HepG2 (cell line): ENCODE results near the gene CRTC2. TPM values are rescaled to one million over a fixed set of nuclear protein-coding genes. Genes with fewer than 3 reads are reported as not detected.
A peak's percentile ranks its signal among the peaks of the same experiment; 100 is the strongest.

Experiments used
- ATAC-seq: fragments of 200-7000 bp; cut with Tn5 transposase; 3 replicates; pipeline ENCODE4 v1.9.1; 2020; ENCODE audit warnings: mild to moderate bottlenecking, moderate library complexity
- BruUV-seq: library from RNA; stranded (reverse); fragments of 400-500 nt; replicated peaks from 2 replicates; lab custom pipeline; 2021; lab: Mats Ljungman, UMichigan
- CTCF ChIA-PET: fragments of 300-600 bp; formaldehyde crosslinking; extraction: SDS; loops from one replicate; lab custom pipeline; 2021; ENCODE audit warnings: low total read pairs, inconsistent platforms, low intra/inter-chr PET ratio; lab: Yijun Ruan, JAX
- POLR2A ChIA-PET: fragments of 350-600 bp; sonication (Branson Sonifier 250); formaldehyde crosslinking; loops from one replicate; lab custom pipeline; 2020; ENCODE audit warnings: antibody characterized with exemption, inconsistent platforms; lab: Yijun Ruan, JAX
- DNase-seq: peaks from one replicate; pipeline ENCODE4 v3.0.0-alpha.2; 2015; ENCODE audit warnings: low spot score
- FAIRE-seq: peaks from 3 replicates; lab custom pipeline; 2011; peaks lifted over from hg19 to GRCh38; lab: Jason Lieb, UNC
- H2AFZ ChIP-seq: one replicate; pipeline ENCODE4 v1.6.1; 2011; ENCODE audit warnings: low read length, inconsistent platforms
- H3K27ac ChIP-seq: fragments of 300-600 bp; 3 replicates; pipeline ENCODE4 v1.8.0; 2011; ENCODE audit warnings: mixed run types, mild to moderate bottlenecking, mixed read lengths, low read length, inconsistent platforms; ENCODE audit not compliant: insufficient read depth; ENCODE audit errors: extremely low read length
- H3K27me3 ChIP-seq, 2 experiments: fragments of 200-600 bp in 1 of 2; 2 replicates in 1 of 2; 3 replicates in 1 of 2; pipeline versions ENCODE4 v1.6.0 to v1.8.0; 2011; ENCODE audit warnings: low read length in 2 of 2, mild to moderate bottlenecking in 2 of 2, moderate library complexity in 2 of 2, inconsistent platforms in 1 of 2; ENCODE audit not compliant: insufficient read depth in 2 of 2, control insufficient read depth in 1 of 2
- H3K36me3 ChIP-seq, 2 experiments: fragments of 200-600 bp in 1 of 2; replicated peaks in 1 of 2; 2 replicates in 1 of 2; 3 replicates in 1 of 2; pipeline versions ENCODE4 v1.5.1 to v1.8.0; 2011; ENCODE audit warnings: low read length in 2 of 2, inconsistent platforms in 1 of 2; ENCODE audit not compliant: insufficient read depth in 2 of 2, control insufficient read depth in 1 of 2
- H3K4me1 ChIP-seq: 2 replicates; pipeline ENCODE4 v1.5.1; 2012; ENCODE audit warnings: low read length, inconsistent platforms; ENCODE audit not compliant: insufficient read depth
- H3K4me2 ChIP-seq: 2 replicates; pipeline ENCODE4 v1.6.0; 2011; ENCODE audit warnings: low read depth, low read length, inconsistent platforms
- H3K4me3 ChIP-seq, 3 experiments: fragments of 200-600 bp in 1 of 3; sonication (generic), shearing (Covaris generic) in 1 of 3; replicated peaks in 1 of 3; 2 replicates each; pipeline ENCODE4 v1.5.1; 2011 to 2016; ENCODE audit warnings: low read length in 3 of 3, inconsistent platforms in 2 of 3, low read depth in 2 of 3, mild to moderate bottlenecking in 2 of 3, control low read depth in 1 of 3, mixed read lengths in 1 of 3; ENCODE audit not compliant: insufficient read depth in 1 of 3
- H3K79me2 ChIP-seq: one replicate; pipeline ENCODE4 v1.6.1; 2011; ENCODE audit warnings: low read length, inconsistent platforms; ENCODE audit not compliant: insufficient read depth
- H3K9ac ChIP-seq: 2 replicates; pipeline ENCODE4 v1.6.0; 2011; ENCODE audit warnings: mild to moderate bottlenecking, low read depth, low read length, inconsistent platforms; ENCODE audit not compliant: insufficient read depth
- H3K9me3 ChIP-seq: 2 replicates; pipeline ENCODE4 v1.5.1; 2012; ENCODE audit warnings: mild to moderate bottlenecking, low read length
- H4K20me1 ChIP-seq: 2 replicates; pipeline ENCODE4 v1.6.0; 2011; ENCODE audit warnings: inconsistent platforms, mild to moderate bottlenecking, low read length, moderate library complexity; ENCODE audit not compliant: insufficient read depth
- CBX1 ChIP-seq: IDR thresholded peaks from one replicate; pipeline ENCODE4 v1.6.1; 2016; ENCODE audit warnings: antibody characterized with exemption, low read depth
- CBX5 ChIP-seq: sonication (generic); formaldehyde crosslinking; IDR thresholded peaks from 2 replicates; pipeline ENCODE4 v1.4.0; 2020; ENCODE audit warnings: missing genetic modification reagents, borderline replicate concordance
- CEBPG ChIP-seq: IDR thresholded peaks from 2 replicates; pipeline ENCODE4 v1.6.1; 2016
- ELF3 ChIP-seq: IDR thresholded peaks from 2 replicates; pipeline ENCODE4 v1.6.1; 2016; ENCODE audit warnings: missing genetic modification reagents, missing compliant biosample characterization
- ETV6 ChIP-seq: sonication (generic); formaldehyde crosslinking; conservative IDR thresholded peaks from 2 replicates; pipeline ENCODE4 v1.4.0; 2020; ENCODE audit warnings: missing genetic modification reagents
- GLI4 ChIP-seq: sonication (generic); formaldehyde crosslinking; IDR thresholded peaks from 2 replicates; pipeline ENCODE4 v1.5.1; 2020; ENCODE audit warnings: missing genetic modification reagents, mild to moderate bottlenecking, moderate library complexity, borderline replicate concordance
- HMG20B ChIP-seq: conservative IDR thresholded peaks from 2 replicates; pipeline ENCODE4 v1.6.1; 2016; ENCODE audit warnings: missing genetic modification reagents, missing compliant biosample characterization
- IKZF4 ChIP-seq: sonication (generic); formaldehyde crosslinking; IDR thresholded peaks from 2 replicates; pipeline ENCODE4 v1.5.1; 2020; ENCODE audit warnings: borderline replicate concordance, mild to moderate bottlenecking, low read depth, missing genetic modification reagents; ENCODE audit errors: not compliant biosample characterization
- KDM2A ChIP-seq: sonication (generic); formaldehyde crosslinking; IDR thresholded peaks from 2 replicates; pipeline ENCODE4 v1.4.0; 2020; ENCODE audit warnings: low read depth, missing genetic modification reagents, borderline replicate concordance
- MEIS1 ChIP-seq: sonication (generic); formaldehyde crosslinking; IDR thresholded peaks from 2 replicates; pipeline ENCODE4 v1.9.0; 2021; ENCODE audit warnings: mild to moderate bottlenecking, missing genetic modification reagents, moderate library complexity, borderline replicate concordance
- MEIS2 ChIP-seq: sonication (generic); formaldehyde crosslinking; IDR thresholded peaks from 2 replicates; pipeline ENCODE4 v1.9.0; 2021; ENCODE audit warnings: mild to moderate bottlenecking, missing genetic modification reagents
- MLLT10 ChIP-seq: sonication (generic); formaldehyde crosslinking; IDR thresholded peaks from 2 replicates; pipeline ENCODE4 v1.4.0; 2020; ENCODE audit warnings: missing genetic modification reagents
- NCOA2 ChIP-seq: sonication (generic); formaldehyde crosslinking; IDR thresholded peaks from 2 replicates; pipeline ENCODE4 v1.8.0; 2022; ENCODE audit warnings: inconsistent platforms
- SETDB1 ChIP-seq: sonication (generic); formaldehyde crosslinking; IDR thresholded peaks from 2 replicates; pipeline ENCODE4 v1.5.1; 2020; ENCODE audit warnings: missing genetic modification reagents, mild to moderate bottlenecking, borderline replicate concordance
- ZFY ChIP-seq: sonication (generic); formaldehyde crosslinking; IDR thresholded peaks from 2 replicates; pipeline ENCODE4 v1.4.0; 2020; ENCODE audit warnings: missing genetic modification reagents
- ZNF335 ChIP-seq: sonication (generic); formaldehyde crosslinking; IDR thresholded peaks from 2 replicates; pipeline ENCODE4 v1.4.0; 2020; ENCODE audit warnings: missing genetic modification reagents
- ZNF563 ChIP-seq: sonication (generic); formaldehyde crosslinking; IDR thresholded peaks from 2 replicates; pipeline ENCODE4 v1.8.0; 2022; ENCODE audit warnings: mild to moderate bottlenecking, moderate library complexity, missing genetic modification reagents
- ZNF746 ChIP-seq: sonication (generic); formaldehyde crosslinking; IDR thresholded peaks from 2 replicates; pipeline ENCODE4 v1.8.0; 2022; ENCODE audit warnings: mild to moderate bottlenecking, missing genetic modification reagents
- ZNF747 ChIP-seq: sonication (generic); formaldehyde crosslinking; IDR thresholded peaks from 2 replicates; pipeline ENCODE4 v1.8.1; 2023; ENCODE audit warnings: missing genetic modification reagents, mild to moderate bottlenecking, borderline replicate concordance
- ZNF749 ChIP-seq: sonication (generic); formaldehyde crosslinking; IDR thresholded peaks from 2 replicates; pipeline ENCODE4 v1.8.0; 2022; ENCODE audit warnings: mild to moderate bottlenecking, missing genetic modification reagents, moderate library complexity, borderline replicate concordance
- ZNF816 ChIP-seq: sonication (generic); formaldehyde crosslinking; IDR thresholded peaks from 2 replicates; pipeline ENCODE4 v1.8.0; 2022; ENCODE audit warnings: missing genetic modification reagents, mild to moderate bottlenecking, borderline replicate concordance
- WGBS: methylation state at CpG from one replicate; pipeline ENCODE4 v1.1.6; 2017; ENCODE audit warnings: low lambda C conversion rate; 5-methylcytosine and 5-hydroxymethylcytosine counted together
- in situ Hi-C: cut with HindIII; loops from 2 replicates; pipeline ENCODE4 v1.10.0; 2017; ENCODE audit warnings: low pct_unique_long_range_greater_than_20kb; ENCODE audit not compliant: extremely low pct_ligation_motif_present
- intact Hi-C: fragments of 100-400 bp; cut with micrococcal nuclease; formaldehyde crosslinking; loops from one replicate; pipeline ENCODE4 v1.10.0; 2022; ENCODE audit not compliant: unreplicated experiment
- polyA plus RNA-seq, 8 experiments: library from polyadenylated mRNA; depleted of rRNA in 3 of 8; stranded (reverse) in 7 of 8; unstranded in 1 of 8; fragments of >200 nt; fragmentation: Illumina TruSeq in 4 of 8; extraction: Trizol in 4 of 8; gene quantifications; 2 replicates each; pipeline versions ENCODE4 v1.2.1 to v1.2.3, GENCODE V29; 2011 to 2016; ENCODE audit warnings: low read depth in 4 of 8, missing spikeins in 1 of 8, mixed read lengths in 1 of 8; ENCODE audit not compliant: insufficient read depth in 1 of 8
- total RNA-seq, 5 experiments: library from RNA; depleted of rRNA; stranded (reverse); fragments of >200 nt; fragmentation: Illumina TruSeq; extraction: Trizol; gene quantifications; 2 replicates each; pipeline ENCODE4 v1.2.3, GENCODE V29; 2016; ENCODE audit warnings: low read depth in 1 of 5
- TF ChIP-seq, protein P1 (sequence below): sonication (generic); formaldehyde crosslinking; IDR thresholded peaks from 2 replicates; pipeline ENCODE4 v1.4.0; 2020; ENCODE audit warnings: missing genetic modification reagents
- TF ChIP-seq, protein P2 (sequence below): sonication (generic); formaldehyde crosslinking; IDR thresholded peaks from 2 replicates; pipeline ENCODE4 v1.8.0; 2022; ENCODE audit warnings: missing genetic modification reagents, mild to moderate bottlenecking, borderline replicate concordance

Gene CRTC2
- total and polyA plus RNA-seq, 2 of the 13 experiments (the other 11 are each of a cell fraction or from before 2014, with no cell fraction given) = 6.1 to 26.7 TPM

DNA sequence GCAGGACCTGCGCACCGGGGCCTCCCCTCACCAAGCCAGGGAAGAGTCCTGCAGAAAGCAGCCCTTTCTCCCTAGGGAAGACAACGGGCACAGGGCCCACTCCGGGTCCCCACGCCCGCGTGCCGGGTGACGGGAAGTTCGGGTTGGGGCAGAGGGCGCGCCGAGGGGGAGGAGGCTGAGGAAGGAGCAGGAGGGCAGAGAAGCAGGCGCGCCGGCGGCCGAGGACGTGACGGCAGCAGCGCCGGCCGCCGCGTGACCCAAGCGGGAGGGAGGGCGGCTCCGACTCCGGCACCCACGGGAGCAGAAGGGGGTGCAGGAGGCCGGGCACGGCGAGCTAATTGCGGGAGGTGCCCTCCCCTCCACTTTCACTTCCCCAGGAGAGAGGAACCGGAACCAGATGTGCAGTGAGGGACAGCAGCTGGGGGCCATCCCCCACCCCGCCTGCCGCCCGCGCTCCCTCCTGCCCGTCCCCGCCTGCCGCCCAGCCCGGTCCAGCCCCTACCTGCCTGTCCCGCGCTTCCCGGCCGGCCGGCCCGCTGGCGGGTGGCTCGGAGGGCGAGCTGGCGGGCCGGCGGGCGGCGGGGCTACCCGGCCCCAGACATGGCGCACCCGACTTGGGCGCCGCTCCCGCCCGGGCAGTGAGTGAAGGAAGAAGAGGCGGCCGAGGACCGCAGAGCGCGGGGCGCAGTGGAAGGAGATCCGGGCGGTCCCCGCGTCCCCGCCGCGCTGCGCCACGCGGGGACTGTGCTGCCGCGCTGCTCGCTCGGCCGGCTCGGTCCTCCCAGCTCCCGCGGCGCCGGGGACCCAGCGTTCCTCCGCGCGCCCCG is 12.4 kb downstream of the CRTC2 start:
- intact Hi-C loops (loop anchor here (1.0 to 5.0 kb wide), 3 partner anchors 40 to 326 kb away; partner anchors contain the start of genes HAX1 and RAB13), in situ Hi-C loops (loop anchor here (10.0 kb wide), 1 partner anchor 121 kb away; no protein-coding TSS in a partner anchor)
- peak overlapping the region; percentile 71 for H3K27ac ChIP-seq
- H3K9ac ChIP-seq = peak overlapping the region; percentile 82
- POLR2A ChIA-PET = interaction anchor here (0.8 to 5.3 kb wide), 15 partner anchors 10 to 165 kb away, joined by 3 to 43 read pairs (median 8); partner anchors contain the start of genes CREB3L4, CRTC2, GATAD2B and JTB
- peak overlapping the region; percentile 87 for H3K4me2 ChIP-seq
- FAIRE-seq (no peak), ATAC-seq (peak; percentile 66), DNase-seq (no peak)
- H3K4me1 ChIP-seq = peaks cover 40% of the 10 kb centered on the region
- no peaks in the 10 kb centered on the region for H3K9me3 ChIP-seq
- no peak overlapping the region for H2AFZ ChIP-seq
- CTCF ChIA-PET = interaction anchor here (1.1 to 2.2 kb wide), 2 partner anchors 41 to 149 kb away, joined by 3 to 7 read pairs; partner anchors contain the start of gene RAB13
- under 1% methylated on average over 25 of the region's 95 CpGs for WGBS
- no TSS peak for BruUV-seq
- no peaks in the 10 kb centered on the region for H3K27me3 ChIP-seq
- peak overlapping the region; percentile 71 to 98 (median 81) for H3K4me3 ChIP-seq
- no peaks in the 10 kb centered on the region for H4K20me1 ChIP-seq
- peaks cover 11% of the 10 kb centered on the region for H3K79me2 ChIP-seq
- H3K36me3 ChIP-seq = peaks cover 10 to 51% of the 10 kb centered on the region in 2 experiments; a peak in 4 of 5 replicates
- TF ChIP-seq NCOA2 = no peak
- TF ChIP-seq, protein P1, sequence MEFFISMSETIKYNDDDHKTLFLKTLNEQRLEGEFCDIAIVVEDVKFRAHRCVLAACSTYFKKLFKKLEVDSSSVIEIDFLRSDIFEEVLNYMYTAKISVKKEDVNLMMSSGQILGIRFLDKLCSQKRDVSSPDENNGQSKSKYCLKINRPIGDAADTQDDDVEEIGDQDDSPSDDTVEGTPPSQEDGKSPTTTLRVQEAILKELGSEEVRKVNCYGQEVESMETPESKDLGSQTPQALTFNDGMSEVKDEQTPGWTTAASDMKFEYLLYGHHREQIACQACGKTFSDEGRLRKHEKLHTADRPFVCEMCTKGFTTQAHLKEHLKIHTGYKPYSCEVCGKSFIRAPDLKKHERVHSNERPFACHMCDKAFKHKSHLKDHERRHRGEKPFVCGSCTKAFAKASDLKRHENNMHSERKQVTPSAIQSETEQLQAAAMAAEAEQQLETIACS (CRISPR knock-in tag) = no peak
- no peak for TF ChIP-seq ETV6 (CRISPR knock-in tag)
- TF ChIP-seq ZNF746 = 0 out of 2 replicates have a peak, but pooled peaks have one; percentile 20
- TF ChIP-seq ZNF747 = no peak; the same call in 1 of the 2 replicates
- TF ChIP-seq ZNF816 = no peak
- TF ChIP-seq GLI4 (CRISPR knock-in tag) = no peak
- TF ChIP-seq CBX5 (CRISPR knock-in tag) = no peak
- TF ChIP-seq ZFY (CRISPR knock-in tag) = peak; percentile 62
- TF ChIP-seq ZNF335 (CRISPR knock-in tag) = no peak
- peak; percentile 74; the same call in 1 of the 2 replicates for TF ChIP-seq KDM2A (CRISPR knock-in tag)
- TF ChIP-seq MEIS2 (CRISPR knock-in tag) = 0 out of 2 replicates have a peak, but pooled peaks have one; percentile 22
- TF ChIP-seq, protein P2, sequence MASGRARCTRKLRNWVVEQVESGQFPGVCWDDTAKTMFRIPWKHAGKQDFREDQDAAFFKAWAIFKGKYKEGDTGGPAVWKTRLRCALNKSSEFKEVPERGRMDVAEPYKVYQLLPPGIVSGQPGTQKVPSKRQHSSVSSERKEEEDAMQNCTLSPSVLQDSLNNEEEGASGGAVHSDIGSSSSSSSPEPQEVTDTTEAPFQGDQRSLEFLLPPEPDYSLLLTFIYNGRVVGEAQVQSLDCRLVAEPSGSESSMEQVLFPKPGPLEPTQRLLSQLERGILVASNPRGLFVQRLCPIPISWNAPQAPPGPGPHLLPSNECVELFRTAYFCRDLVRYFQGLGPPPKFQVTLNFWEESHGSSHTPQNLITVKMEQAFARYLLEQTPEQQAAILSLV (CRISPR knock-in tag) = no peak; the same call in 1 of the 2 replicates
- no peak for TF ChIP-seq HMG20B (CRISPR knock-in tag)
- TF ChIP-seq ZNF749 (CRISPR knock-in tag) = peak; percentile 41; the same call in 1 of the 2 replicates
- TF ChIP-seq CBX1 = no peak
- no peak for TF ChIP-seq CEBPG (CRISPR knock-in tag)
- no peak for TF ChIP-seq MLLT10 (CRISPR knock-in tag)
- TF ChIP-seq ELF3 = no peak
- TF ChIP-seq ZNF563 = 0 out of 2 replicates have a peak, but pooled peaks have one; percentile 42
- no peak for TF ChIP-seq IKZF4 (CRISPR knock-in tag)
- no peak for TF ChIP-seq SETDB1
- no peak for TF ChIP-seq MEIS1 (CRISPR knock-in tag)
